GM12873 (cell line): ENCODE measurements around the gene SMPD1.

Source experiments
- TF ChIP-seq, protein P1 (sequence below): IDR thresholded peaks from 2 replicates; pipeline ENCODE4 v1.5.1; 2012; ENCODE audit warnings: low read depth, mild to moderate bottlenecking, moderate library complexity, low read length, control low read depth; ENCODE audit not compliant: insufficient read depth; ENCODE audit errors: missing control alignments

The SMPD1 gene

DNA sequence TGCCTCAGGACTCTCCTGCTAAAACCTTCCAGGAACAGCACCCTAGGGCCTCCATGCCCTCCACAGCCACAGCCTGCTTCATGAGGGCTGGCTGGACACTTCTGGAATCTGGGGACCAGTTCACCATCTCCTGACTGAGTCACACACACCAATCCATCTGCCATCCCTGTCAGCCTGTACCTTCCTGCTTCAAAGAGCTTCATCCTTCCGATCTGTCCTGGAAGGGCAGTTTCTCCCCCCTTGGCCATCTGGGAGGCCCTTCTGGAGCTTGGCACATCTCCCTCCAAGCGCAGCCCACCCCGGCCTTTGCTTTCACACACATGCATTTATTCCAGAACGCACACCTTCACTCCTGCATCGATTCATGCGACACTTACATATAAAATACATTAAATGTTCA, 15.6 kb downstream of the SMPD1 start:
- TF ChIP-seq, protein P1, sequence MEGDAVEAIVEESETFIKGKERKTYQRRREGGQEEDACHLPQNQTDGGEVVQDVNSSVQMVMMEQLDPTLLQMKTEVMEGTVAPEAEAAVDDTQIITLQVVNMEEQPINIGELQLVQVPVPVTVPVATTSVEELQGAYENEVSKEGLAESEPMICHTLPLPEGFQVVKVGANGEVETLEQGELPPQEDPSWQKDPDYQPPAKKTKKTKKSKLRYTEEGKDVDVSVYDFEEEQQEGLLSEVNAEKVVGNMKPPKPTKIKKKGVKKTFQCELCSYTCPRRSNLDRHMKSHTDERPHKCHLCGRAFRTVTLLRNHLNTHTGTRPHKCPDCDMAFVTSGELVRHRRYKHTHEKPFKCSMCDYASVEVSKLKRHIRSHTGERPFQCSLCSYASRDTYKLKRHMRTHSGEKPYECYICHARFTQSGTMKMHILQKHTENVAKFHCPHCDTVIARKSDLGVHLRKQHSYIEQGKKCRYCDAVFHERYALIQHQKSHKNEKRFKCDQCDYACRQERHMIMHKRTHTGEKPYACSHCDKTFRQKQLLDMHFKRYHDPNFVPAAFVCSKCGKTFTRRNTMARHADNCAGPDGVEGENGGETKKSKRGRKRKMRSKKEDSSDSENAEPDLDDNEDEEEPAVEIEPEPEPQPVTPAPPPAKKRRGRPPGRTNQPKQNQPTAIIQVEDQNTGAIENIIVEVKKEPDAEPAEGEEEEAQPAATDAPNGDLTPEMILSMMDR: no peak

DNA sequence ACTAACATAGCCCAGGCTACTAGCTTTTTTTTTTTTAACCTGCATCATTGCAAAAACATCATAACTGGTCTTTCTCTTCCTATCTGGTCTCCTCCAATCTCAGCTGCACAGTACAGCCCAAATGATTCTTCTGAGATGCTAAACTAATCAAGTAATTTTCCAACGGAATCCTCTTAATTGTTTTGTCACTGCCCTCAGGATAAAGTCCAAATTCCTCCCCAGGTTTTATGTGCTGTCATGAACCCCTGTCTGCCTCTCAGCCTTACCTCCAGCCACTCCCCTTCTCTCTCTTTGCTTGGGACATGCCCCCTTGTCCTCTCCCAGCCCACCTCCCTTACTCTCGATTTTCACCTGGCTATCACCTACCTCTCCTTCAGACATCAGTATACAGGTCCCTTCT, 16.1 kb downstream of the SMPD1 start:
- TF ChIP-seq, protein P1: no peak

DNA sequence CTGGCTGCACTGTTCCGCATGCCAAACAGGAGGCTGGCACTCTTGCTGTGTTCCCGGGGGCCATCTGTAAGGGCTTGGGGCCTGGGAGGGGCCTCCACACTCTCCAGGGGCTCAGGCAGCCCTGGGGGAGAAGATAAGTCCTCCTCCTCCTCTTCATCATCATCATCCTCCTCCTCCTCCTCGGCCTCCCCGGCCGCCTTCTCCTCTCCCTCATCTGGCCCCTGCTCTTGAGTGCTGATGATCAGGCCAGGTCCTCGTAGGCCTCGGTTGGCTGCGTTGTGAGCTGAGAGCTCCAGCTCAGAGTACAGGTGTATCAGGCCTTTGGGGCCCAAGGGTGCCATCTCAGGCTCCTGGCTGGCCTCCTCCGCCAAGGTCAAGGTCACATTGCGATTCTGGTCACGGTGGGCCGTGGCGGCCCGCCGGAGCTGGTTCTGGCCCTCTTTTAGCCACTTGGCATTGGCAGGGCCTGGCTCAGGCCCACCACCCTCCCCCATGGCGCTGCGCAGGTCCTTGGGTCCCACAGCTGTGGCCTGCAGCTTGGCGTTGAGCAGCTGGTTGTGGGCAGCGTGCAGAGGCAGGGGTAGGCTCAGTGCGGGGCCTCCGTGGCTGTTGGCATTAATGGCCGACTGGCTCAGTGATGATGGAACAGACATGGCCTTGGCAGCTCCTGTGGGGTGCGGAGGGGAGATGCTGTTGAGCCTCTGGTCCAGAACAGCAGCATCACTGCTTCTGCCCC, 20.6 kb downstream of the SMPD1 start:
- TF ChIP-seq, protein P1: no peak

DNA sequence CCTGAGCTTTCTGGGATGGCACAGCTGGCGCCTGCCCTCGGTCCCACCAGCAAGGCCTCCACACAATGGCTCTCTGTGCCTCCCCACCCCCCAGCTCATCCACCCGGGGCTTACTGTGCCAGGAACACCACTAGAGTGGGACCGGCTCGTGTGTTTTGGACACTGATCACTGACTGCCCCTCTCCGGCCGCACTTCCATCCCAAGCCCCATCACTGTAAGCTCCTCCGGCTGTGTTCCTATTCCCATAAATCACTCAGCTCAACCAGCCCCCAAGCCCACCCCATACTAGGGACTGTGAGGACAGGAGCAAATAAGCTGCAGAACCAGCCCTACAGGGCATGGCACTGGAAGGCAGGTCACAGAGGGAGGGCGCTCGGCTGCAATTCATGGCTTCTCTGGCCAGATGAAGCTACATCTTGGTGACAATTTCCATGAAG, 21.3 kb downstream of the SMPD1 start:
- TF ChIP-seq, protein P1: no peak

DNA sequence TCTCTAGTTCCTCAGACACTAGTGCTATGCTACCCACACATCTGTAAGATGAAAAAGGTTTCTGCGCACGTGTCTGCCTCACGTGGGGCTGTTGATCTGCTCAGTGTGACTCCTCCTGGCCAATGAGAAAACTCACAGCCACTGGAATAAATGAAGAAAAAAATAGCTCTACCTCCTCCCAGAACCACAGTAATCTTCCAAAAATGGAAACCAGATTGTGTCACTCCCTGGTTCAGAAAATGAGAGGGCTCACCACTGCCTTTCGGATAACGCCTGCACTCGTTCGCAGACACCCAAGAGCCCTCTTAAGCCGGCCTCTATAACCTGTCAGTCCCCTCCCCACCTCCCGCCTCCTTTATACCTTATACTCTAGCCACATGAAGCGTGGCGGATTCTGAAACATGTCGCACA, 23.5 kb downstream of the SMPD1 start:
- TF ChIP-seq, protein P1: no peak

DNA sequence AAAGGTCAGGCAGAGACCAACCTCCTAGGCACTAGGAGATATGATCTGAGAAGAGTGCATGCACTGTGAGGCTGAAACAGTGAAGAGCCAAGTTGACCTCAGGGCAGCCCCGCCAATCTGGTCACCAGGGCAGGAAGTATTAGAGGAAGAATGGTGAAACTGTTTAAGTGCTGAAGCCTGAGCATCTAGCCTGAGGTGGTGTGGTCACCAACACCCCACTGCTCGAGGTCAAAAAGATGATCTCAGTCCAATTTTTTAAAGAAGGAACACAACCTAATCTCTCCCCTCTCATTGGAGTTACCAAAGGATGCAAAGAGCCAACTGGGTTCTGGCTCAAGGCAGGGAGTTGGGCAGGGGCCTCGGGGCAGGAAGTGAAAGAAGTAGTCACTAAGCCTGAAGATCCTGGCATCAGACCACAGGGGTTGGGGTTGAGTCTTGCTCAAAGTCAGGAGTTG, 24.6 kb downstream of the SMPD1 start:
- TF ChIP-seq, protein P1: no peak

DNA sequence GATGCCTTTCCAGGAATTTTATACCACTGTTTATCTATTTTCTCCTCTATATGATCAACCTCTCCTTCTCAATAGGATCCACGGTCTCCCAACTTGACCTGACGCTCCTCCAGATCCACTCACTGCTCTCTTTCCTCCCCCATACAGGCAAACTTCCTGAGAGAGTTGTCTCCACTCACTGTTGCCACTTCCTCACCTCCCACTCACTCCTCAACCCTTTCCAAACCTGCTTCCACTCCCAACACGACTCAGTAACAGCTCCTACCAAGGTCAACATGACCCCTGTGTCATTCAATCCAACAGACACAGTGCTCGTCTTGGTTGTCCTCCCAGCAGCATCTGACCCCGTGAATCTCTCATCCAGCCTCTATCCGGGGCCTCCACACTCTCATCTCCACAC, 25.5 kb downstream of the SMPD1 start:
- TF ChIP-seq, protein P1: no peak
